Activated gamma-delta T cell treated with Interleukin-2 at 50 U/mL for 16 hours (primary cell): ENCODE measurements around the gene TRAPPC2L.

Experiments
- DNase-seq: peaks from one replicate; pipeline ENCODE4 v3.0.0-alpha.2; 2020

TRAPPC2L gene

DNA sequence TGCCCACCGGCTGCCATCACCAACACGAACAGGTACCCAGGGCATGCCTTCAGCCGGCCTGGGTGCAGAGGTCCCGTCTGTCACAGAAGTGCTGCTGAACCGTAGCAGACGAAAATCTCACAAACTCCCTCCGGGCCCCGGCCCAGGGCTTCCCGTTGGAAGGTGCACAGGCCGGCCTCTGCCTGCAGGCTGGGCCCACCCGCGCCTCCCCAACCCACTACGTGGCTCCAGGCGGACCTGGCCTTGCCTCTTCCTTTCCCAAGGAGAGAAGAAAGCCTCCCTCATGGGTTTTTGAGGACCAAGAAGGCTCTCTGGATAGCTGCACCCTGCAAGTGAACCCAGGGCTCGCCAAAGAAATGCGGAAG is 55.0 kb downstream of the TRAPPC2L start:
- no peak for DNase-seq
